Measurements from ENCODE around the gene SGMS1. TPM values are rescaled to one million over a fixed set of nuclear protein-coding genes. Genes with fewer than 3 reads are reported as not detected.

The SGMS1 gene
- polyA plus RNA-seq, 1 donor (not counting 4 experiments of a cell fraction or from before 2014, with no cell fraction given): 18.3 TPM

DNA sequence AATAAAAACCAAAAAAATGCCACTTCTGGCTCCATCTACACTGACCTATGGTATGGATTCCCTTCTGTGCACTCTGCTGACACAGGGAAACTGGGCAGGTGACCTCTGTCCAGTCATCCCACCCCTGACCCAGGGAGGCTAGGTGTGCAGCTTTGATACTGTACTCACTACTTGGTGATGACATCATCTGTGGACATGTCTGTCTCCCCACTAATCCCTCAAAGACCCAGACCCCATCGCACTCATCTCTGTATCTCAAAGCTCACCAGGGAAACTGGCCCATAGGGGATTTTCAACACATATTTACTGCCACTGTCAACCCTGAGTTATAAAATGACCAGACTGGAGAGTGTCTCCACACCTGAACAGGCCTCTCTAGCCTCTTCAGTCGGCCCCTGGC is 10.6 kb downstream of the SGMS1 start:
- Histone ChIP-seq H4K20me1 (ENCODE audit: control insufficient read depth, extremely low read depth, insufficient read depth, low read length) (no peaks in the 10 kb centered on the region), H3K9ac (ENCODE audit: control insufficient read depth, extremely low read depth, insufficient read depth, low read length) (no peak overlapping the region), H3K4me1 (ENCODE audit: control insufficient read depth, extremely low read depth, insufficient read depth, low read length) (peaks cover 2% of the 10 kb centered on the region), H3K27ac (ENCODE audit: control insufficient read depth, insufficient read depth, low read length) (no peak overlapping the region), H3K79me2 (ENCODE audit: control insufficient read depth, insufficient read depth, low read length) (peaks cover 33% of the 10 kb centered on the region), H3K4me2 (ENCODE audit: control insufficient read depth, extremely low read depth, insufficient read depth, low read depth, low read length) (no peak overlapping the region), H3K4me3 (ENCODE audit: control insufficient read depth in 2 of 3, extremely low read depth in 1 of 3, insufficient read depth in 2 of 3, low read depth in 1 of 3, low read length in 3 of 3) (no peak overlapping the region), H2AFZ (ENCODE audit: control insufficient read depth, low read length) (no peak overlapping the region), H3K36me3 (ENCODE audit: control insufficient read depth in 2 of 2, extremely low read depth in 1 of 2, insufficient read depth in 2 of 2, low read length in 2 of 2) (no peaks in the 10 kb centered on the region), H3K9me1 (ENCODE audit: control insufficient read depth, extremely low read depth, insufficient read depth, low read length) (peaks cover 4% of the 10 kb centered on the region), H3K9me3 (ENCODE audit: control insufficient read depth, low read depth, low read length) (no peaks in the 10 kb centered on the region), H3K27me3 (ENCODE audit: control insufficient read depth, extremely low read depth, insufficient read depth, low read length) (no peaks in the 10 kb centered on the region)
- dilution Hi-C loops (cut with MboI; ENCODE audit: extremely low pct_ligation_motif_present, low sequenced_read_pairs): no loop called here
- no peak for FAIRE-seq
- TF ChIP-seq CTCF (optimal IDR thresholded peaks at IDR 0.05 in 1 of 3, IDR thresholded peaks at IDR 0.05 in 1 of 3, conservative IDR thresholded peaks at IDR 0.05 in 1 of 3; ENCODE audit: extremely low read depth in 1 of 3, insufficient read depth in 2 of 3, low read length in 3 of 3): no peak
- no peak for TF ChIP-seq EZH2 (IDR thresholded peaks at IDR 0.05; ENCODE audit: low read length)
- no peak for DNase-seq (ENCODE audit: low read depth, low spot score)

GRCh38 chr10:50610368-50610767 is 13.4 kb downstream of the SGMS1 start:
- Histone ChIP-seq H3K27ac (ENCODE audit: control insufficient read depth, insufficient read depth, low read length) (no peak overlapping the region), H2AFZ (ENCODE audit: control insufficient read depth, low read length) (no peak overlapping the region), H3K4me3 (ENCODE audit: control insufficient read depth in 2 of 3, extremely low read depth in 1 of 3, insufficient read depth in 2 of 3, low read depth in 1 of 3, low read length in 3 of 3) (no peak overlapping the region), H3K4me1 (ENCODE audit: control insufficient read depth, extremely low read depth, insufficient read depth, low read length) (peaks cover 10% of the 10 kb centered on the region), H3K9me1 (ENCODE audit: control insufficient read depth, extremely low read depth, insufficient read depth, low read length) (peaks cover 4% of the 10 kb centered on the region), H4K20me1 (ENCODE audit: control insufficient read depth, extremely low read depth, insufficient read depth, low read length) (no peaks in the 10 kb centered on the region), H3K9ac (ENCODE audit: control insufficient read depth, extremely low read depth, insufficient read depth, low read length) (no peak overlapping the region), H3K9me3 (ENCODE audit: control insufficient read depth, low read depth, low read length) (no peaks in the 10 kb centered on the region), H3K36me3 (ENCODE audit: control insufficient read depth in 2 of 2, extremely low read depth in 1 of 2, insufficient read depth in 2 of 2, low read length in 2 of 2) (no peaks in the 10 kb centered on the region), H3K27me3 (ENCODE audit: control insufficient read depth, extremely low read depth, insufficient read depth, low read length) (no peaks in the 10 kb centered on the region), H3K79me2 (ENCODE audit: control insufficient read depth, insufficient read depth, low read length) (peaks cover 22% of the 10 kb centered on the region), H3K4me2 (ENCODE audit: control insufficient read depth, extremely low read depth, insufficient read depth, low read depth, low read length) (no peak overlapping the region)
- FAIRE-seq: no peak
- TF ChIP-seq CTCF (optimal IDR thresholded peaks at IDR 0.05 in 1 of 3, IDR thresholded peaks at IDR 0.05 in 1 of 3, conservative IDR thresholded peaks at IDR 0.05 in 1 of 3; ENCODE audit: extremely low read depth in 1 of 3, insufficient read depth in 2 of 3, low read length in 3 of 3) (no peak), EZH2 (IDR thresholded peaks at IDR 0.05; ENCODE audit: low read length) (no peak)
- dilution Hi-C loops (cut with MboI; ENCODE audit: extremely low pct_ligation_motif_present, low sequenced_read_pairs): no loop called here
- no peak for DNase-seq (ENCODE audit: low read depth, low spot score)
